WTC11 (cell line): ENCODE results near the gene CTDP1. TPM values are rescaled to one million over a fixed set of nuclear protein-coding genes. Genes with fewer than 3 reads are reported as not detected.

Source experiments
- ATAC-seq: fragments of 200-7000 bp; cut with Tn5 transposase; 2 replicates; pipeline ENCODE4 v1.10.0; 2021; ENCODE audit warnings: mild to moderate bottlenecking, moderate library complexity
- CTCF ChIA-PET: fragments of 300-600 bp; sonication (Branson Sonifier 250); formaldehyde crosslinking; loops from one replicate; lab custom pipeline; 2021; ENCODE audit warnings: antibody characterized with exemption; lab: Charles Lee
- POLR2A ChIA-PET: fragments of 350-600 bp; sonication (Branson Sonifier 250); formaldehyde crosslinking; loops from one replicate; lab custom pipeline; 2021; ENCODE audit warnings: antibody characterized with exemption; lab: Charles Lee
- DNase-seq: peaks from one replicate; pipeline ENCODE4 v3.0.0; 2021; ENCODE audit warnings: low spot score
- H3K27ac Mint-ChIP-seq: 2 replicates; pipeline ENCODE4 v1.8.0; 2021; ENCODE audit warnings: mixed read lengths
- H3K27me3 Mint-ChIP-seq: 2 replicates; pipeline ENCODE4 v1.8.0; 2021; ENCODE audit warnings: low read depth, mild to moderate bottlenecking, moderate library complexity, mixed read lengths
- H3K36me3 Mint-ChIP-seq: 2 replicates; pipeline ENCODE4 v1.8.0; 2021; ENCODE audit warnings: mixed read lengths
- H3K4me1 Mint-ChIP-seq: 2 replicates; pipeline ENCODE4 v1.8.0; 2022; ENCODE audit warnings: mixed read lengths
- H3K4me3 Mint-ChIP-seq: 2 replicates; pipeline ENCODE4 v1.8.0; 2021; ENCODE audit warnings: mild to moderate bottlenecking, moderate library complexity, mixed read lengths
- H3K9me3 Mint-ChIP-seq: 2 replicates; pipeline ENCODE4 v1.8.0; 2021; ENCODE audit warnings: mixed read lengths
- ELF4 ChIP-seq: sonication (generic); formaldehyde crosslinking; IDR thresholded peaks from 2 replicates; pipeline ENCODE4 v1.8.1; 2022; ENCODE audit warnings: low read depth, mild to moderate bottlenecking, moderate library complexity, missing genetic modification reagents
- FOXJ3 ChIP-seq: sonication (generic); formaldehyde crosslinking; IDR thresholded peaks from 2 replicates; pipeline ENCODE4 v1.9.0; 2021; ENCODE audit warnings: missing genetic modification reagents, mild to moderate bottlenecking, borderline replicate concordance
- FOXP1 ChIP-seq: sonication (generic); formaldehyde crosslinking; IDR thresholded peaks from 2 replicates; pipeline ENCODE4 v1.8.0; 2022; ENCODE audit warnings: missing genetic modification reagents, mild to moderate bottlenecking, moderate library complexity, borderline replicate concordance
- GABPB1 ChIP-seq: sonication (generic); formaldehyde crosslinking; IDR thresholded peaks from 2 replicates; pipeline ENCODE4 v1.8.1; 2023; ENCODE audit warnings: mild to moderate bottlenecking, missing genetic modification reagents
- JUN ChIP-seq: sonication (generic); formaldehyde crosslinking; IDR thresholded peaks from 2 replicates; pipeline ENCODE4 v1.8.0; 2023; ENCODE audit warnings: mild to moderate bottlenecking, missing genetic modification reagents
- SOX15 ChIP-seq: fragments of 250-450 bp; sonication (Bioruptor Pico); IDR thresholded peaks from 2 replicates; pipeline ENCODE4 v1.9.0; 2021; ENCODE audit warnings: mild to moderate bottlenecking
- TCF7 ChIP-seq: sonication (generic); formaldehyde crosslinking; IDR thresholded peaks from 2 replicates; pipeline ENCODE4 v1.8.0; 2022; ENCODE audit warnings: mild to moderate bottlenecking, low read depth, missing genetic modification reagents, moderate library complexity
- TEAD1 ChIP-seq: sonication (generic); formaldehyde crosslinking; IDR thresholded peaks from 2 replicates; pipeline ENCODE4 v1.8.0; 2022; ENCODE audit warnings: mild to moderate bottlenecking, missing genetic modification reagents
- TEAD4 ChIP-seq: sonication (generic); formaldehyde crosslinking; IDR thresholded peaks from 2 replicates; pipeline ENCODE4 v1.8.0; 2022; ENCODE audit warnings: mild to moderate bottlenecking, missing genetic modification reagents
- total RNA-seq: library from RNA; stranded (reverse); gene quantifications from 3 replicates; pipeline ENCODE4 v1.2.3, GENCODE V29; 2021
- TF ChIP-seq, protein P1 (sequence below): sonication (generic); formaldehyde crosslinking; IDR thresholded peaks from 2 replicates; pipeline ENCODE4 v1.8.0; 2022; ENCODE audit warnings: mild to moderate bottlenecking, missing genetic modification reagents
- TF ChIP-seq, protein P2 (sequence below): sonication (generic); formaldehyde crosslinking; IDR thresholded peaks from 2 replicates; pipeline ENCODE4 v1.8.1; 2022; ENCODE audit warnings: low read depth, mild to moderate bottlenecking, moderate library complexity, missing genetic modification reagents, borderline replicate concordance
- TF ChIP-seq, protein P3 (sequence below): fragments of 250-450 bp; sonication (Bioruptor Pico); IDR thresholded peaks from 2 replicates; pipeline ENCODE4 v1.9.0; 2021; ENCODE audit warnings: mild to moderate bottlenecking
- TF ChIP-seq, protein P4 (sequence below): fragments of 200-600 bp; IDR thresholded peaks from 2 replicates; pipeline ENCODE4 v1.8.0; 2022; ENCODE audit warnings: antibody characterized with exemption
- TF ChIP-seq, protein P5 (sequence below): fragments of 250-450 bp; sonication (Bioruptor Pico); IDR thresholded peaks from 2 replicates; pipeline ENCODE4 v1.9.0; 2021; ENCODE audit warnings: mild to moderate bottlenecking, borderline replicate concordance
- TF ChIP-seq, protein P6 (sequence below): sonication (generic); formaldehyde crosslinking; IDR thresholded peaks from 2 replicates; pipeline ENCODE4 v1.8.1; 2022; ENCODE audit warnings: low read depth, missing genetic modification reagents, borderline replicate concordance
- TF ChIP-seq, protein P7 (sequence below): sonication (generic); formaldehyde crosslinking; IDR thresholded peaks from 2 replicates; pipeline ENCODE4 v1.8.0; 2023; ENCODE audit warnings: missing genetic modification reagents

Gene CTDP1
- total RNA-seq, 1 experiment from 2014 or later, result 39.7 TPM

DNA sequence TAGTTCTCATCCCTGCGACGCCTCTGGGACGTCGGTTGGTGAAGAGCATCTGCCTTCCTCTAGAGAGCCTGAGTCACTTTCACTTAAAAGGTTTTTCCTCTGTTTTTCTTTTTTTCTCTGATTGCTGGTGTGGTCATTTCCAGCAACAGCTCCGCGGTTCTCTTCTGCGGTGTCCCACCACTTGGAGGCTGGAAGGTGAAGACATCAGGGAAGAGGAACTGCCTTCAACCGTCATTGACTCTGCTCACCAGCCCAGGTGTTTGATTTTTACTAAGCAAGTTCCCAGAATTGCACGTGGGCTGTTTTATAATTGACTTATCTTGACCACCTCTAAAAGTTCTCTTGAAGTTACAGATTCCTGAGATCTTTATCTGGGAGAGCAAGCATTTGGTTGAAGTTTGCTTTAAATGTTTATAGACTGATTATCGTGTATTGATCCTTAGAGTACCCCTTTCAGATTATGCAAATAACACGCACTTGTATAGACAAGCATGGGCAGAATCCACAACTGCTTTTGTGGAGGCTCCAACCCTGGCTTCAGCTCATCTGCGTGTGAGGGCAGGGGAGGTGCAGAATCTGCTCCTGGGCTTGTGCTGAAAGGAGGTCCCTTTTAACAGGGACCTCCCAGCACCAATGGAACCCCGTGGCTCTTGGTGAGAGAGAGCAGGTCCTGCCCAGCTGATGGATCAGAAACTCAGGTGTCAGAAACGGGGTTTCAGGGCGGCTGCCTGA lies 3.5 kb downstream of the CTDP1 start:
- DNase-seq (no peak), ATAC-seq (no peak)
- Mint-ChIP-seq H3K9me3 (no peaks in the 10 kb centered on the region), H3K27me3 (no peaks in the 10 kb centered on the region), H3K36me3 (no peaks in the 10 kb centered on the region), H3K27ac (peak overlapping the region; percentile 62; the same call in 1 of the 2 replicates)
- CTCF ChIA-PET, result no interaction called here
- TF ChIP-seq TEAD1 (CRISPR knock-in tag), result no peak
- TF ChIP-seq, all 79 proteins: peak for 0
- Mint-ChIP-seq H3K4me1 (peaks cover 21% of the 10 kb centered on the region), H3K4me3 (no peak overlapping the region)
- POLR2A ChIA-PET, result no interaction called here

DNA sequence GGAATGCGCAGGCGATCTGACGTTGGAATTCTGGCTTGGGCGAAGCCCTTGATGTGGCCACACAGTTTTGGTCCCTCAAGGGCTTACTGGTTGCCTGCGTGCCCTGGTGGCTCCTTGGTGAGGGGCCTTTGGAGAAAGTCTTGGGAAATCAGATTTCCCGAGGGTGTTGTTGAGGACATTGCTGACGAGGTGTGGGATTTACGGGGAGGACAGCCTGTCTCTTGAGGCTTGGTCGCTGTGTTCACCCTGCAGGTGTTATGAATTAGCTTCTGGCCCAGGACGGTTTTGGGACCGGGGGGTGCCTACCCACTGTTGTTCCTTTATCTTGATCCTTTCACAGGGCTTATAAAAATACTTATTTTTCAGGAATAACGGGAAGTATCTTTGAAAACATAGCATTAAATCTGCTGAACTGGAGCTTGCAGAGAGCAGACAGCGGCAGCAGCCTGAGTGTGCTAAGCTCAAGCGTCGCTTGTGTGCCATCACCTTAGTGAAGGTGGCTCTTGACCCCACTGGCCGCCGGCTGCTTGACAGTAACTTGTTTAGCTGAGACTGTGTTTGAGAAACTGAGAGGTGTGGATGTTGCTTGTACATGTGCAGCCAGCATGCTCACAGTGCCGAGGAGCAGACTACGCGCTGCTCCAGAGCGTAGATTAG lies 4.2 kb downstream of the CTDP1 start:
- no peak overlapping the region for H3K27ac Mint-ChIP-seq
- no peak for ATAC-seq
- H3K36me3 Mint-ChIP-seq, result no peaks in the 10 kb centered on the region
- peaks cover 14% of the 10 kb centered on the region for H3K4me1 Mint-ChIP-seq
- no peaks in the 10 kb centered on the region for H3K27me3 Mint-ChIP-seq
- POLR2A ChIA-PET, result no interaction called here
- no peak for TF ChIP-seq FOXP1
- TF ChIP-seq, protein P1, sequence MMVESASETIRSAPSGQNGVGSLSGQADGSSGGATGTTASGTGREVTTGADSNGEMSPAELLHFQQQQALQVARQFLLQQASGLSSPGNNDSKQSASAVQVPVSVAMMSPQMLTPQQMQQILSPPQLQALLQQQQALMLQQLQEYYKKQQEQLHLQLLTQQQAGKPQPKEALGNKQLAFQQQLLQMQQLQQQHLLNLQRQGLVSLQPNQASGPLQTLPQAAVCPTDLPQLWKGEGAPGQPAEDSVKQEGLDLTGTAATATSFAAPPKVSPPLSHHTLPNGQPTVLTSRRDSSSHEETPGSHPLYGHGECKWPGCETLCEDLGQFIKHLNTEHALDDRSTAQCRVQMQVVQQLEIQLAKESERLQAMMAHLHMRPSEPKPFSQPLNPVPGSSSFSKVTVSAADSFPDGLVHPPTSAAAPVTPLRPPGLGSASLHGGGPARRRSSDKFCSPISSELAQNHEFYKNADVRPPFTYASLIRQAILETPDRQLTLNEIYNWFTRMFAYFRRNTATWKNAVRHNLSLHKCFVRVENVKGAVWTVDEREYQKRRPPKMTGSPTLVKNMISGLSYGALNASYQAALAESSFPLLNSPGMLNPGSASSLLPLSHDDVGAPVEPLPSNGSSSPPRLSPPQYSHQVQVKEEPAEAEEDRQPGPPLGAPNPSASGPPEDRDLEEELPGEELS, result no peak
- TF ChIP-seq ELF4 (CRISPR knock-in tag), result no peak
- TF ChIP-seq GABPB1 (CRISPR knock-in tag), result no peak
- TF ChIP-seq, protein P2, sequence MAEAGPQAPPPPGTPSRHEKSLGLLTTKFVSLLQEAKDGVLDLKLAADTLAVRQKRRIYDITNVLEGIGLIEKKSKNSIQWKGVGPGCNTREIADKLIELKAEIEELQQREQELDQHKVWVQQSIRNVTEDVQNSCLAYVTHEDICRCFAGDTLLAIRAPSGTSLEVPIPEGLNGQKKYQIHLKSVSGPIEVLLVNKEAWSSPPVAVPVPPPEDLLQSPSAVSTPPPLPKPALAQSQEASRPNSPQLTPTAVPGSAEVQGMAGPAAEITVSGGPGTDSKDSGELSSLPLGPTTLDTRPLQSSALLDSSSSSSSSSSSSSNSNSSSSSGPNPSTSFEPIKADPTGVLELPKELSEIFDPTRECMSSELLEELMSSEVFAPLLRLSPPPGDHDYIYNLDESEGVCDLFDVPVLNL (CRISPR knock-in tag), result no peak
- TF ChIP-seq TCF7 (CRISPR knock-in tag), result no peak
- TF ChIP-seq FOXJ3, result no peak
- no peak for TF ChIP-seq TEAD4 (CRISPR knock-in tag)
- TF ChIP-seq SOX15, result no peak
- TF ChIP-seq, protein P3, sequence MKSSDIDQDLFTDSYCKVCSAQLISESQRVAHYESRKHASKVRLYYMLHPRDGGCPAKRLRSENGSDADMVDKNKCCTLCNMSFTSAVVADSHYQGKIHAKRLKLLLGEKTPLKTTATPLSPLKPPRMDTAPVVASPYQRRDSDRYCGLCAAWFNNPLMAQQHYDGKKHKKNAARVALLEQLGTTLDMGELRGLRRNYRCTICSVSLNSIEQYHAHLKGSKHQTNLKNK (CRISPR knock-in tag), result no peak
- TF ChIP-seq, protein P4, sequence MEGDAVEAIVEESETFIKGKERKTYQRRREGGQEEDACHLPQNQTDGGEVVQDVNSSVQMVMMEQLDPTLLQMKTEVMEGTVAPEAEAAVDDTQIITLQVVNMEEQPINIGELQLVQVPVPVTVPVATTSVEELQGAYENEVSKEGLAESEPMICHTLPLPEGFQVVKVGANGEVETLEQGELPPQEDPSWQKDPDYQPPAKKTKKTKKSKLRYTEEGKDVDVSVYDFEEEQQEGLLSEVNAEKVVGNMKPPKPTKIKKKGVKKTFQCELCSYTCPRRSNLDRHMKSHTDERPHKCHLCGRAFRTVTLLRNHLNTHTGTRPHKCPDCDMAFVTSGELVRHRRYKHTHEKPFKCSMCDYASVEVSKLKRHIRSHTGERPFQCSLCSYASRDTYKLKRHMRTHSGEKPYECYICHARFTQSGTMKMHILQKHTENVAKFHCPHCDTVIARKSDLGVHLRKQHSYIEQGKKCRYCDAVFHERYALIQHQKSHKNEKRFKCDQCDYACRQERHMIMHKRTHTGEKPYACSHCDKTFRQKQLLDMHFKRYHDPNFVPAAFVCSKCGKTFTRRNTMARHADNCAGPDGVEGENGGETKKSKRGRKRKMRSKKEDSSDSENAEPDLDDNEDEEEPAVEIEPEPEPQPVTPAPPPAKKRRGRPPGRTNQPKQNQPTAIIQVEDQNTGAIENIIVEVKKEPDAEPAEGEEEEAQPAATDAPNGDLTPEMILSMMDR, result no peak
- TF ChIP-seq, protein P5, sequence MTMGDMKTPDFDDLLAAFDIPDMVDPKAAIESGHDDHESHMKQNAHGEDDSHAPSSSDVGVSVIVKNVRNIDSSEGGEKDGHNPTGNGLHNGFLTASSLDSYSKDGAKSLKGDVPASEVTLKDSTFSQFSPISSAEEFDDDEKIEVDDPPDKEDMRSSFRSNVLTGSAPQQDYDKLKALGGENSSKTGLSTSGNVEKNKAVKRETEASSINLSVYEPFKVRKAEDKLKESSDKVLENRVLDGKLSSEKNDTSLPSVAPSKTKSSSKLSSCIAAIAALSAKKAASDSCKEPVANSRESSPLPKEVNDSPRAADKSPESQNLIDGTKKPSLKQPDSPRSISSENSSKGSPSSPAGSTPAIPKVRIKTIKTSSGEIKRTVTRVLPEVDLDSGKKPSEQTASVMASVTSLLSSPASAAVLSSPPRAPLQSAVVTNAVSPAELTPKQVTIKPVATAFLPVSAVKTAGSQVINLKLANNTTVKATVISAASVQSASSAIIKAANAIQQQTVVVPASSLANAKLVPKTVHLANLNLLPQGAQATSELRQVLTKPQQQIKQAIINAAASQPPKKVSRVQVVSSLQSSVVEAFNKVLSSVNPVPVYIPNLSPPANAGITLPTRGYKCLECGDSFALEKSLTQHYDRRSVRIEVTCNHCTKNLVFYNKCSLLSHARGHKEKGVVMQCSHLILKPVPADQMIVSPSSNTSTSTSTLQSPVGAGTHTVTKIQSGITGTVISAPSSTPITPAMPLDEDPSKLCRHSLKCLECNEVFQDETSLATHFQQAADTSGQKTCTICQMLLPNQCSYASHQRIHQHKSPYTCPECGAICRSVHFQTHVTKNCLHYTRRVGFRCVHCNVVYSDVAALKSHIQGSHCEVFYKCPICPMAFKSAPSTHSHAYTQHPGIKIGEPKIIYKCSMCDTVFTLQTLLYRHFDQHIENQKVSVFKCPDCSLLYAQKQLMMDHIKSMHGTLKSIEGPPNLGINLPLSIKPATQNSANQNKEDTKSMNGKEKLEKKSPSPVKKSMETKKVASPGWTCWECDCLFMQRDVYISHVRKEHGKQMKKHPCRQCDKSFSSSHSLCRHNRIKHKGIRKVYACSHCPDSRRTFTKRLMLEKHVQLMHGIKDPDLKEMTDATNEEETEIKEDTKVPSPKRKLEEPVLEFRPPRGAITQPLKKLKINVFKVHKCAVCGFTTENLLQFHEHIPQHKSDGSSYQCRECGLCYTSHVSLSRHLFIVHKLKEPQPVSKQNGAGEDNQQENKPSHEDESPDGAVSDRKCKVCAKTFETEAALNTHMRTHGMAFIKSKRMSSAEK (CRISPR knock-in tag), result no peak
- TF ChIP-seq, protein P6, sequence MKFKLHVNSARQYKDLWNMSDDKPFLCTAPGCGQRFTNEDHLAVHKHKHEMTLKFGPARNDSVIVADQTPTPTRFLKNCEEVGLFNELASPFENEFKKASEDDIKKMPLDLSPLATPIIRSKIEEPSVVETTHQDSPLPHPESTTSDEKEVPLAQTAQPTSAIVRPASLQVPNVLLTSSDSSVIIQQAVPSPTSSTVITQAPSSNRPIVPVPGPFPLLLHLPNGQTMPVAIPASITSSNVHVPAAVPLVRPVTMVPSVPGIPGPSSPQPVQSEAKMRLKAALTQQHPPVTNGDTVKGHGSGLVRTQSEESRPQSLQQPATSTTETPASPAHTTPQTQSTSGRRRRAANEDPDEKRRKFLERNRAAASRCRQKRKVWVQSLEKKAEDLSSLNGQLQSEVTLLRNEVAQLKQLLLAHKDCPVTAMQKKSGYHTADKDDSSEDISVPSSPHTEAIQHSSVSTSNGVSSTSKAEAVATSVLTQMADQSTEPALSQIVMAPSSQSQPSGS (CRISPR knock-in tag), result no peak
- no peak for TF ChIP-seq JUN (CRISPR knock-in tag)
- TF ChIP-seq, protein P7, sequence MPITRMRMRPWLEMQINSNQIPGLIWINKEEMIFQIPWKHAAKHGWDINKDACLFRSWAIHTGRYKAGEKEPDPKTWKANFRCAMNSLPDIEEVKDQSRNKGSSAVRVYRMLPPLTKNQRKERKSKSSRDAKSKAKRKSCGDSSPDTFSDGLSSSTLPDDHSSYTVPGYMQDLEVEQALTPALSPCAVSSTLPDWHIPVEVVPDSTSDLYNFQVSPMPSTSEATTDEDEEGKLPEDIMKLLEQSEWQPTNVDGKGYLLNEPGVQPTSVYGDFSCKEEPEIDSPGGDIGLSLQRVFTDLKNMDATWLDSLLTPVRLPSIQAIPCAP (CRISPR knock-in tag), result no peak
- CTCF ChIA-PET, result no interaction called here
- no peak for DNase-seq
- no peak overlapping the region for H3K4me3 Mint-ChIP-seq
- no peaks in the 10 kb centered on the region for H3K9me3 Mint-ChIP-seq
